DMS79 (cell line): ENCODE measurements around the gene CUEDC2.
"Not testable (repeated sequence)": the region's sequence is repeated elsewhere in the genome, so short reads cannot be mapped to it uniquely, and the experiment has no call there.

ENCODE experiments used
- DNase-seq: peaks from one replicate; lab custom pipeline; 2025; lab: John Stamatoyannopoulos, UW

CUEDC2 gene

GRCh38 chr10:102454662-102455487, 22.5 kb upstream of the CUEDC2 start:
- DNase-seq, result not testable (repeated sequence)

DNA sequence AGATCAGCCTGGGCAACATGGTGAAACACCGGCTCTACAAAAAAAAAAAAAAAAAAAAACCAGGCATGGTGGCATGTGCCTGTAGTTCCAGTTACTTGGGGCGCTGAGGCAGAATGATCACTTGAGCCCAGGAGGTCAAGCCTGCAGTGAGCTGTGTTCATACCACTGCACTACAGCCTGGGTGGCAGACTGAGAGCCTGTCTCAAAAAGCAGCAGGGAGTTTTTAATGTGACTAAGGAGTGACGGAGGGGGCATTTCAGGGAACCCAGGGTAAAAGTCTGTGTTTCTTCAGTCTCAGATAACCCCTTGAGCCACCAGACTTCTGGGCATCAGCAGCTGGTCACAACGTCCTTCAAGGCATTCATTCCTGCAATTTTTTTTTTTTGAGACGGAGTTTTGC, 21.1 kb upstream of the CUEDC2 start:
- no peak for DNase-seq

GRCh38 chr10:102452672-102453340, 20.4 kb upstream of the CUEDC2 start:
- DNase-seq, result no peak

- DNase-seq, result no peak
Measured at GRCh38 chr10:102451105-102451969, 19.0 kb upstream of the CUEDC2 start, which contains the start of gene C10orf95. Gene C10orf95 (minus strand): TSS chr10:102451543. CDS start chr10:102451093, 450 bp downstream.

GRCh38 chr10:102450374-102451104, 18.2 kb upstream of the CUEDC2 start:
- peak; percentile 33 for DNase-seq

DNA sequence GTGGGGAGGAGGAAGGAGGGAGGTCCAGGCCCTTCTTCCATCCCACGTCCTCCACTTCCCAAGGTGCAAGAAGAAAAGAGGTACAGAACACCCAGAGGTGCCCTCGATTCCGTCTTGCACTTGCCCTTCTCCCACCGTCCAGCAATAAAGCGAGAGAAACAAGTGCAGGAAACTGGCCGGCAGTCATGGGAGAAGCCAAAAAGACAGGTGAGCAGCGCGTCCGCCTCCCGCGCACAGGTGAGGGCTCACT, 17.7 kb upstream of the CUEDC2 start:
- no peak for DNase-seq

DNA sequence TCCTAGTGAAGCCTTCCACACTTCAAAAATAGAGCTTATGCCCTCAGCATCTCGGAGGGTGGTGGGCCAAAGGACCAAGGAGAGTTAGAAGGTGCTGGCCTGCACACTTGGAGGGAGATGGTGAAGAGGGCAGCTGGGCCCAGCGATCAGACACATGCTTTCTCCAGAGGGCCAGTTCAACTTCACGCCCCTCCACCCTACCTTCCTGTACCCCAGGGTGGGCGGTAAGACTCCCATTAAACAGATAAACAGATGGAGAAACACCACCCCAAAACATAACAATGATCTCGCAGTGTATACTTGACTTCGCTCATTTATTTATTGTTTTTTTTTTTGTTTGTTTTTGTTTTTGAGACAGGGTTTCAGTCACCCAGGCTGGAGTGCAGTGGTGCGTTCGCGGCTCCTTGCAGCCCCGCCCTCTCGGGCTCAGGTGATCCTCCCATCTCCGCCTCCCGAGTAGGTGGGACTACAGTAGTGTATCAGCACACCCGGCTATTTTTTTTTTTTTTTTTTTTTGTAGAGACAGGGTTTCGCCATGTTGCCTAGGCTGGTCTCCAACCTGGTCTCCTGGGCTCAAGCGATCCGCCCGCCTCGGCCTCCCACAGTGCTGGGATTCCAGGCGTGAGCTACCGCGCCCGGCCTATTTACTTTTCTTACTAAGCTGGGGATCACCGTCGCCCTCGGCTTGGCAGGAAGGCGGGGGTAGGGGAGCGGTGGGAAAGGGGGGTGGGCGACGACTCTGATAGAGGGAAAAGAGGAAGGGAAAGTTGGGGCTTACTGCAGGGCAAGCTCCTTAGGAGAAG, 17.1 kb upstream of the CUEDC2 start:
- peak; percentile 58 for DNase-seq

DNA sequence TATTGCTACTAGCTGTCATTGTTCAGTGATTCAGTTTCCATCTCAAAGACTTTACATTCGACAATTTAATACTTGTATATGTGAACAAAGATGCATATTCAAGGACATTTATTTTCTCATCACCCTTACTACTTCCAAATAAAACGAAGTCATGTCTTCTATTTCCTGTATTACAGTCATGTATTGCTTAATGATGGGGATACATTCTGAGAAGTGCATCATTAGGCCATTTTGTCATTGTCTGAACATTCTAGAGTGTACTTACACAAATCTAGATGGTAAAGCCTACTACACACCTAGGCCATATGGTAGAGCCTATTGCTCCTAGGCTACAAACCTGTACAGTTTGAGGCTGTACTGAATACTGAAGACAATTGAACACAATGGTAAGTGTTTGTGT, 12.5 kb upstream of the CUEDC2 start:
- DNase-seq, result no peak

GRCh38 chr10:102438374-102438773, 6.0 kb upstream of the CUEDC2 start:
- DNase-seq, result no peak

GRCh38 chr10:102437515-102437914, 5.1 kb upstream of the CUEDC2 start:
- no peak for DNase-seq

- no peak for DNase-seq
Measured at GRCh38 chr10:102436312-102436711, 3.9 kb upstream of the CUEDC2 start.

DNA sequence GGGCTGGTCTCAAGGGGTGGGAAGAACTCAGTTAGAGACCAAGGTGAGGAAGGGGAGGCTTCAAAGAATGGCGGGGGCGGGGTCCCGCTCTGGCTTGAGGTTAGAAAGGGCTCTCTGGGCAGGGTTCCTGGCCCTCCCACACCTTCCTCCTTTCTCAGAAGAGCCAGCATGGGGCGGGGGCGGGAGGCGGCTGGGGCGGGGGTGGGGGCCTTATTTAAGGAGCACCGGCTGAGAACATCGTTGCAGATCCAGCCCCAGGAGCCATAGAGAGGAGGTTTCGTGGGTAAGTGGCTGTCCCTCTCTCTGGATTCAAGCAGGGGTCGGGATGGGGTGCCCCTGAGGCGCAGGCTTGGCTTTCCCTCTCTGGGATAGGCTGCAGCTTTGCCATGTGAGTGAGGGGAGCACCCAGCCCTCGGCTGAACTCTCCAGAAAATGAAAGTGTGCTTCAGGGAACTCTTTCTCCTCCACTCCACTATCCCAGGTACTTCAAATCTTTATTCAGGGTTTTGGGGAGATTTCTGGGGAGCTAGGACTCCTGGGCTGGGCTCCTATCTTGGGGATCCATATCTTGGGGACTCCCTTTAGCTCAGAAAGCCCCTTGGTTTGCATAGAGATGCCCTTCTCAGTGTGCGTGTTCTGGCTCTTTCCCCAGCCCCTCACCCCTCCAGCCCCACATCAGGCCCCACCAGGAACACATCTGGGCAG, 3.3 kb upstream of the CUEDC2 start:
- DNase-seq, result peak; percentile 11

- no peak for DNase-seq
Measured at GRCh38 chr10:102435133-102435497, 2.7 kb upstream of the CUEDC2 start.

DNA sequence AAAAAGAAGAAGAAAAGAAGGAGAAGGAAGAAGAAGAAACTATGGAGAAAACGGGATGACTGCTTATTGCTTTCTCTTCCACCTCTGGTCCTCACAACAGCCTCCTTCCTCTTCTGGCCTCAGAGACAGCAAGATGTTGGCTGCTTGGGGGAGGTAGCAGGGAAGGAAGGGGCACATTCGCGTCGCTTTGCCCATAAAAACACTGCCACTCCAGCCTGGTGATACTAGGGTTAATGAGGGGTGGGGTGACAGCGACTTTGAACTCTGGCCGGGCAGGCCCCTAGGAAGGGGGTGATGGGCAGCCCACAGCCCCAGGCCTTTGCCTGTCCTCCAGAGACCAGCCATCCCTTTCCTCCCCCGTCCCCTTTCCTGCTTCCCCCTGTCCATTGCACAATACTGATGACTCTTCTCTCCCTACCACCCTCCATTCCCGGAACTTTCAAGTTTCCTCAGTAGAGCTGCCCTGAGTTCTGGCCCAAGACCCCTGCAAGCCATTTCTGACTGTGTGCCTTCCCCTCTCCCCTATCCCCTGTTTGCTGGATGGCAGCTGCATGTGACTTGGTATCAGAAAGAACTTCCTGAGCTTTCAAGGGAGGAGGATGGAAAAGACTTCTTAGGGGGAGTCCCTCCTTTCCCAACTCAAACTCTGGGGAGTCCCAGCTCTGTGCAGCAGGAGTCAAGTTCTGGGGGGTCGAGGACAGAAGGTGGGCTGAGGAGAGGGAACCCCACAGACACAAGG, 2.2 kb upstream of the CUEDC2 start:
- no peak for DNase-seq

- DNase-seq, result no peak
Measured at GRCh38 chr10:102433619-102434046, 1.3 kb upstream of the CUEDC2 start.

- no peak for DNase-seq
Measured at GRCh38 chr10:102431452-102432124, 786 bp downstream of the CUEDC2 start.

DNA sequence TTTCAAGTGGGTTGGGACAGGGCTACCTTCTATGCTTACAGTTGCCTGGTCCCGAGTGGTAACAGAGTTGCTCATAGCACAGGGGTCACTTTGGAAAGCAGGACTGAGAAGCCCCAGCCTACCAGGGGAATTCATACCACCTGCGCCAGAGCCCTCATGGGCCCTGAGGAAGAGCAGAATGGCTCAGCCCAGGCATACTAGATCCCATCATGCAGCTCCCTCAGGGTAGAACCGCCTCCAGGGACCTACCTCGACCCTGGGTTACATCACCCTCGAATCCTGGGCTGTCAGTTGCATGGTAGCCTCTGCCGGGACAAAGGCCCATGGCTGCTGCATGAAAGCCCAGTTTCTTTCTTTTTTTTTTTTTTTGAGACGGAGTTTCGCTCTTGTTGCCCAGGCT, 2.9 kb downstream of the CUEDC2 start:
- no peak for DNase-seq

GRCh38 chr10:102426803-102427287, 5.5 kb downstream of the CUEDC2 start:
- DNase-seq, result no peak

- DNase-seq, result no peak
Measured at GRCh38 chr10:102425444-102425843, 6.9 kb downstream of the CUEDC2 start.
